Measurements from ENCODE around the gene PTH1R.

- TF ChIP-seq, protein P1, sequence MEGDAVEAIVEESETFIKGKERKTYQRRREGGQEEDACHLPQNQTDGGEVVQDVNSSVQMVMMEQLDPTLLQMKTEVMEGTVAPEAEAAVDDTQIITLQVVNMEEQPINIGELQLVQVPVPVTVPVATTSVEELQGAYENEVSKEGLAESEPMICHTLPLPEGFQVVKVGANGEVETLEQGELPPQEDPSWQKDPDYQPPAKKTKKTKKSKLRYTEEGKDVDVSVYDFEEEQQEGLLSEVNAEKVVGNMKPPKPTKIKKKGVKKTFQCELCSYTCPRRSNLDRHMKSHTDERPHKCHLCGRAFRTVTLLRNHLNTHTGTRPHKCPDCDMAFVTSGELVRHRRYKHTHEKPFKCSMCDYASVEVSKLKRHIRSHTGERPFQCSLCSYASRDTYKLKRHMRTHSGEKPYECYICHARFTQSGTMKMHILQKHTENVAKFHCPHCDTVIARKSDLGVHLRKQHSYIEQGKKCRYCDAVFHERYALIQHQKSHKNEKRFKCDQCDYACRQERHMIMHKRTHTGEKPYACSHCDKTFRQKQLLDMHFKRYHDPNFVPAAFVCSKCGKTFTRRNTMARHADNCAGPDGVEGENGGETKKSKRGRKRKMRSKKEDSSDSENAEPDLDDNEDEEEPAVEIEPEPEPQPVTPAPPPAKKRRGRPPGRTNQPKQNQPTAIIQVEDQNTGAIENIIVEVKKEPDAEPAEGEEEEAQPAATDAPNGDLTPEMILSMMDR (IDR thresholded peaks at IDR 0.05), result no peak
- no peak for TF ChIP-seq POLR2AphosphoS5 (IDR thresholded peaks at IDR 0.05)
Measured at GRCh38 chr3:46918202-46918601, 40.7 kb downstream of the PTH1R start.

All from esophagus muscularis mucosa (tissue), 3 donors.